Suppressor macrophage (primary cell): Measurements from ENCODE around the gene TSKU.
"Not testable (repeated sequence)": the region's sequence is repeated elsewhere in the genome, so short reads cannot be mapped to it uniquely, and the experiment has no call there.

Experiments
- DNase-seq, 4 experiments: peaks; one replicate each; pipeline ENCODE4 v3.0.0-alpha.2; 2020 to 2022

The TSKU gene

DNA sequence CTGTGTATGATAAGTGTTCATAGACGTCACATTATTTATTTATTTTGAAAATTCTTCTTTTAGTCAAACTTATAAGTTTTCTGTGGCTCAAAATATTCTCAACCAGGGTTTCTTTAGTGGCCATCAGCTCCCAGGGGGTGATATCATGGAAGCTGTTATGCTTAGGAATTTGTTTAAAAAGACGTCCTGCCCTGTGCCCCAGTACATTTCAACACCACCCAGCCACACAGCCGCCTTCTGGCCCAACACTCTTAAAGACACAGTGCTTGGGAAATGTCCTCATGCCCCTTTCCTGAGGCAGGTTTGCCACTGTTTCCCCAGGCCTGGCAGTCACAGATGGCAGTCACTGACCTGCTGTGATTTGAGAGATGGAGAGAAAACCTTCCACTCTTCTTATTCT, 19.9 kb downstream of the TSKU start:
- DNase-seq: peak in 3 of 4 experiments; percentile 49 to 67 (median 55)

DNA sequence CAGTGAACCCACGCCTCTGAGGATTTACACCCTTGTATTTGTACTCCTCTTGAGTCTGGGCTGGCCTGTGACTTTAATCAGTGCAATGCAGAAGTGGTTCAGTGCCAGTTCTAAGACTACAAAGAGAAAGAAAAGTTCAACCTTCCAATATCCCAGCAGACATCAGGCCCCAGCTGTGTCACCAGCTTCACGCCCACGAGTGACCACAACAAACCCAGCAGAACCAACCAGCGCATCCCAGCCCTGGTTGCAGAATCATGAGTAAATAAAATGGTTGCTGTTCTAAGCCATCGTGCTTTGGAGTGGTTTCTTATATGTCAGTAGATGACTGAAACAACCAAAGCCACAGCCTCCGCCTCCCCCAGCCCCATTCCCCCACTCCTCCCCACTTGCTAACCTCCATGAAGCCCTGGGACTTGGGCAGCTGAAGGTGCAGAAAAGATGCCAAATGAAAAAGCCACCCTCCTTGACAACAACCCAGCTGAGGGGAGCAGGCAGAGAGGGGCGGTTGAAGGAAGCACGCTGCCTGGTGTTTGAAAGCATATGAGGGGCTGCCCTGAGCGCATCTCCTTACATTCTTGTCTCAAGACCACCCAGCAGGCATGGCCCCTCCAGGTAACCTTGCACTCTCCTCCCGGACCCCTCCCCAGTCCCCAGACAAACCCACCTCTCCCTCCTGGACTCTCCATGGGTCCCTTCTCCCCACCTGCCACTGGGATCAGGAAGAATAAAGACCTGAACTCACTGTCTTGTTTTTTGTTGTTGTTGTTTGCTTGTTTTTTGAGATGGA, 20.9 kb downstream of the TSKU start:
- peak; percentile 74 to 91 (median 86) for DNase-seq

DNA sequence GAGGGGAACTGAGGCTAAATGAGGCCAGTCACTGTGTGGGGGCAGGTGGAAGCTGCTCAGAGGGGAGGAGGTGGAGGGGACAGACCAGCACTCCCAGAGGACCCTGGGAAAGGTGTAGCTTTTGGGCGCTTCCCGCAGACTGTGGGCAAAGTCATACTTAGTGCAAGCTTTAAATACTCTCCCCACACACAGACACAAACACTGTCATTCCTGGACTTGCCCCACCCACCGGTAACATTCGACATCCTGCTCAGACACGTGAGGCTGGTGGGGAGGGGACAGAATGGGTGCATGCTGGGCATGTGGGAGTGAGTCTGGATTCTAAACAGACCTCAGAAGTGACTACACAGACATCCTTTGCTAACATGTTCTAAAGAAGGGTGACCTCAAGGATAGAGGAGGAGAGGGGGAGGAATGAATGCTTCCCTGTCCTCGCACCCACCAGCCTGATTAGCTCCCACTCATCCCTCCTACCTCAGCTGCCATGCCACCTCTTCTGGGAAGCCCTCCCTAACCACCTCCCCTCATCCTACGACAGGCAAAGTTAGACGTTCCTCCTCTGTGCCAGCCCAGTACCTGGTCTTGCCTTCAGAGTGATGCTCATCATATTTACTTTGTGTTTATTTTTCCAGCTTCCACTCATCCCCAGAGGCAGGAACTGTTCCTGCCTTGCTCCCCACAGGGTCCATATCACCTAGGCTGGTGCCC, 22.2 kb downstream of the TSKU start:
- DNase-seq: peak; percentile 55 to 66 (median 58)

DNA sequence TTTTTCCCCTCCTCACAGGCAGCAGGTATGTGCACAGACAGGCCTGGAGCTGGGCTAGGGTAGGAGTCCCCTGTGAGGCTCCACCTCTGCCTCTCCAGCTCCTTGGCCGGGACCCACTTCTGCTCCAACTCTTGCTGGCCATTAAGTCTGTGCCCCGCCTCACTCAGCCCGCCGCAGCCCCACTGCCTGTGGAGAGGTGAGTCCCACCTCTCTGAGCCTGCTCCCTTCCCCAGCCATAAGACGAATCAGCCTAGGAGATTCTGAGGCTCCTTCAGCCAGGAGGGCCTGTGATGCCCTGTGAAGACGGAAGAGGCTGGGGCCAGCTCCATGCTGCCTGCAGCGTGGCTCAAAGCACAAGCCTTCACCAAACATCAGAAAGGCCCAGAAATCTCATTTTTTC, 23.0 kb downstream of the TSKU start:
- DNase-seq: no peak

DNA sequence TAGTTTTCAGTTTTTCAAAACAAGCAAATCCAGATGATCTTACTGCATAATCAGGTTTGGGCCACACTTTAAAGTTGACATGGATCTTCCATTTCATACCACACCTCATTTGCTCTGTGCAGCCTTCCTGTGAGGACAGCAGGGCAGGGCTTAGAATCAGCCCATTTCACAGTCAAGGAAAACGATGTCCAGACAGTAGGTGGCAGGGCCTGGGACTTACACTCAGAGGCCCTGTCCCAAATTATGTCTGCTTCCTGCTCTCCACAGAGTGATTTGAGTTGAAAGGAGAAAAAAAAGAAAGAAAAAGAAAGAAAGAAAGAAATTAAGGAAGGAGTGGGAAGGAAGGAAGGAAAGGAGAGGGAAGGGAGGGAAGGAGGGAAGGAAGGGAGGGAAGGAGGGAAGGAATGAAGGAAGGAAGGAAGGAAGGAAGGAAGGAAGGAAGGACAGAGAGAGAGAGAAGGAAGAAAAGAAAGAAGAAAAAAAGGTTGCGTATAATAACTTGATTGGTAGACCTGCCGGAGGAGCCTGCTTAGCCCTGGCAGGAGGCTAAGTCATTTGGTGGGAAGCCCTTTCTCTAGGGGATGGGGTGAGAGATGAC, 23.6 kb downstream of the TSKU start:
- DNase-seq: no peak

DNA sequence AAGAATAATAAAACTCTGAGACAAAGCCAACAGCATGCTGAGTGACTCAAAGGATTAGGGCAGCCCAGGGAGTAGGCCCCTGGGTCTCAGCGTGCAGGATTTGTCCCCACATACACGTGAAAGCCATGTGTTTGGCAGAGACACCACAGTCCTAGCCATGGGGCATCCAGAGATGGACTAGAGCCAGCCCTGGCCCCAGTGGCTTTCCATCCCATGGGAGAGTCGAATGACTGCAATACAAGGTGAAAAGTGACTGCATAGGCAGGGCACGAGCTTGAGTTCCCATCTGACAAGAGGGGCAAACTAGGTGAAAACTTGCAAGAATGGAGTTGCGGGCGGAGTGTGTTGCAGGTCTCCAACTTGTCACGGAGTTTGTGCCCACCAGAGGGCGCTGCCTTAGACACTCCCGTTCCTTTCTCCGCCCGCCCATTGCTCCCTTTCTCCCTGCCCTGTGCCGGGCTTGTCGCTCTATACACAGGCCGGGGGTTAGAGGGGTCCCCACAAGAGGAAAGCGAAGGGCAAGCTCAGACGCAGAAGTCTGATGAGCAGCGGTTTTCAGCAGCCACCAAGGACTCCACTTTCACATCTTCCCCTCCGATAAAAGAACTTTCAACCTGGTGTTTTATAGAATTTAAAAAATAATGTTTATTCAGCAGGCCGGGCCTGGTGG, 24.2 kb downstream of the TSKU start:
- DNase-seq: peak; percentile 81 to 94 (median 90)

DNA sequence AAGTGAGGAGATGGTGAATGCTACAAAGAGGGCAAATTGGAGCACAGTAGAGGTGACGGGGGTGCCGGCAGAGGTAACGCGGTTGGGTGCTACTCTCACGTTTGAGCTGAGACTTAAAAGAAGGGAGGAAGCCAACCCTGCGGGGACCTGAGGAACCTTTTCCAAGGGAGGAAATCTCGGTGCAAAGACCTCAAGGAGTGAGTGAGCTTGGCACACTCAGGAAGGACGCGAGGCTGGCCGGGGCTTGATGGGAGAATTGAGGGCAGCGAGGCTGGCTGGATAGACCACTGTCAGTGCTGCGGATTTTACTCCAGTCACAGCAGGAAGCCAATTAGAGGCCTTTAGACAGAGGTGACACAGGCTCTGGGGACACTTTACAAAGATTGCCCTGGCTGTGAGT, 25.0 kb downstream of the TSKU start:
- DNase-seq: no peak

DNA sequence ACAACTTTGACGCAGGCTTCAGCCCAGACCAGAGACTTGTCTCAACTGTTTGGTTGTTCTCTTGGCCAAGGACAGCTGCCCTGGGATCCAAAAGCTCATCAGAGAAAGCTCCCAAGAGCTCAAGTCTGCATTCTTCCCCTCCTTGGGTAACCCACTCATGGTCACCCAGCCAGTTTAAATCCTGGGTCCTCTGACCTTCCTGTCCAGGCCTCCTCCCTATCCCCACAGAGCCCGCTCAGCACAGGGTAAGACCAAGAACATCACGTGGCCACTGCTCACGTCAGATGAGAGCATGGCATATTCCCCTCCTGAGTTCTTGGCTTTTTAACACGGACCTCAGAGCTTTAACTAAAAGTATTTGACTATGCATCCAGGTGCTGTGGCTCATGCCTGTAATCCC, 25.8 kb downstream of the TSKU start:
- DNase-seq: no peak

DNA sequence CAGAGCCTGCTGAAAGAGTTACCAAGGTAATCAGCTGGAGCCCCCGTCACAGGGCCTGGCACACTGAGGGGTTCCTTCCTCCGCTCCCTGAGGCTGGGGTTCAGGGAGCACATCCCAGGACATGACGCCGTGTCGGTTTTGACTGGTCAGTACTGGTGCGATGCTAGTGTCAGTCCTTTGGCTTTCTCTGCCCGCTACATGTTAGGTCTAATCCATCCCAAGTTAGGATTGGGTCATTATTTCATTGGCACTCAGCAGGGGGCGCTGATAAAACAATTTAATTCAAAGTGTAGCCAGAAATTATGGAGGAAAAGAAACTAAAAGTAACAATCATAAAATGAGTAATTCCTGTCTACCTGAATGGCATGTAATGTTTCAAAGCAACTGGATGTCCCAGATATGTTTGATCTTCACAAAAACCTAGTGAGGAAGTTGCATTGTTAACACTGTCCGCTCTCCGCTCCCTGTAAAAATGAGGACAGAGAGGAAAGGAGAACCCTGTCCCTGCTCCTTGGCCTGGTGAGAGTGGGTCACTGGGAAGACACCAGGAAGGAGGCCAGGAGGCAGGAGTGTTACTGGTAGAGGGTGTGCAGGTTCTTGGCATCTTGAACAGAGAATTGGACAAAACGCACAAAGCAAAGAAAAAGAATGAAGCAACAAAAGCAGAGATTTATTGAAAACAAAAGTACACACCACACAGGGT, 27.1 kb downstream of the TSKU start:
- DNase-seq: peak; percentile 61 to 75 (median 70)

DNA sequence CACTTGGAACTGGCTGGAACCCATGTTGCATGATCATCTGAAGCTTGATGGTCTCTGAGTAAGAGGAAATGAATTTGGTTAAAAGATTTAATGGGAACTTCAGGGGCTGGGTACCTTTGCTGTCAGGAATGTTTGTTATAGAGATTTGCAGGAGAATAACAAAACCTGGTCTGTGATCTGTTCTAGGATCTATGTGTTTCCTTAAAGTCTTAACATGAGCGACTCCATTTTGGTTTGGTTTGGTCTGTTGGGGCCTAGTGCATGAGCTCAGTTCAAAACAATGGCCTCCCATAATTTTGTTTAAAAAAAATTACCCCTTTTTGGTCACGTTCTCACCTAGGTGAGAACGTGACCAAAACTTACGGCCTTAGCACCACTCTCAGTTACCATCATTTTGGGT, 28.1 kb downstream of the TSKU start:
- no peak for DNase-seq

DNA sequence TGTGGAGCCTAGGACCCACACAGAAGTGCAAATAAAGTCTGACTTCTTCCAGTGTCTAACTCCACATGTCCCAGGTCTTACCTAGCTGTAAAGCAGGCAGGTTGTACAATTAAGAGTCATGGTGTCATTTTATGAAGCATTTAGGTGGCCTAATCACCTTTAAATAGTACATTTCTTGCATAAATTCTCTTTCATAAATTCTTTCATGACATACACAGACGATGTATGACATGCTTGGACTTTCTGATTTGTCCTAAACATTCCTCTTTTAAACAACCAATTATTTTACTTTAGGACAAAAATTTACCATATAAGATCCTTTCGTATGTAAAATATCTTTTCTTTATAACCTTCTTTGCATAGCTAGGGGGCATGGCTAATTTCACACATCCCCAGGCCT, 31.3 kb downstream of the TSKU start:
- DNase-seq: no peak

DNA sequence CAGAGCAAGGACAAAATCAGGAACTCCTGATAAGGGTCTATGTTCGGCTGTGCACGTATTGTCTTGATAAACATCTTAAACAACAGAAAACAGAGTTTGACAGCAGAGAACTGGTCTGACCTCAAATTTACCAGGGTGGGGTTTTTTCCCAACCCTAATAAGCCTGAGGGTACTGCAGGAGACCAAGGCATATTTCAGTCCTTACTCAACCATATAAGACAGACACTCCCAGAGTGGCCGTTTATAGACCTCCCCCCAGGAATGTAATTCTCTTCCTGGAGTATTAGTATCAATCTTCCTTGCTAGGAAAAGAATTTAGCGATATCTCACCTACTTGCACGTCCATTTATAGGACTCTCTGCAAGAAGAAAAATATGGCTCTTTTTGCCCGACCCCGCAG, 32.5 kb downstream of the TSKU start:
- peak in 1 of 4 experiments; percentile 34 for DNase-seq

DNA sequence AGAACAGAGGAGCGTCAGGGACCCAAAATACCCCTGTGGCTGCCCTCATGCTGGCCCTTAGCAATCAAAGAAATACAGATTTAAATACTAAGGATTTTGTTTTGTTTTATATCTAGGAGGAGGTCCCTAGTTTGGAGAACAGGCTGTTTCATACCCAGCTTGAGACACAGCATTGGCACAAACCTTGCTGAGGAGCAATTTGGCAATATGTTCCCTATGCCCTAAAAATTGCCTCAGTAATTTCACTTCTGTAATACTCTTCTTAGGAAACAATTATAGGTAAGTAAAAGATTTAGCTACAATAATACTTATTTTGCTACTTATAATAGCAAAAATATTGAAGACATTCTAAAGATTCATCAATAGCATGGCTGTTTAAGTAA, 37.0 kb downstream of the TSKU start:
- peak in 3 of 4 experiments; percentile 11 to 59 (median 41) for DNase-seq

DNA sequence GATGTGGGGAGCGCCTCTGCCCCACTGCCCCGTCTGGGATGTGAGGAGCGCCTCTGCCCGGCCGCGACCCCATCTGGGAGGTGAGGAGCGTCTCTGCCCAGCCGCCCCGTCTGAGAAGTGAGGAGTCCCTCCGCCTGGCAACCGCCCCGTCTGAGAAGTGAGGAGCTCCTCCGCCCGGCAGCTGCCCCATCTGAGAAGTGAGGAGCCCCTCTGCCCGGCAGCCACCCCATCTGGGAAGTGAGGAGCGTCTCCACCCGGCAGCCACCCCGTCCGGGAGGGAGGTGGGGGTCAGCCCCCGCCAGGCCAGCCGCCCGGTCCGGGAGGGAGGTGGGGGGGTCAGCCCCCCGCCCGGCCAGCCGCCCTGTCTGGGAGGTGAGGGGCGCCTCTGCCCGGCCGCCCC, 38.2 kb downstream of the TSKU start:
- not testable (repeated sequence) for DNase-seq

DNA sequence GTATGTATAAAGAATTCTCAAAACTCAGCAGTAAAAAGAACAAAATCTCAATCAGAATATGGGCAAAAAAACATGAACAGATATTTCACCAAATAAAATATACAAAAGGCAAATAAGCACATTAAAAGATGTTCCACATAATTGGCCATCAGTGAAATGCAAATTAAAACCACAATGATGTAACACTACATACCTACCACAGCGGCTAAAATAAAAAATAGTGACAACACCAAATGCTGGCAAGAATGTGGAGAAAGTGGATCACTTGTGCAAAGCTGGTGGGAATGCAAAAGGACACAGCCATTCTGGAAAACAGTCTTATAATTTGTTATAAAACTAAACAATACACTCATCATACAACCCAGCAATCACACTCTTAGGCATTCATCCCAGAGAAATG, 39.2 kb downstream of the TSKU start:
- DNase-seq: no peak

DNA sequence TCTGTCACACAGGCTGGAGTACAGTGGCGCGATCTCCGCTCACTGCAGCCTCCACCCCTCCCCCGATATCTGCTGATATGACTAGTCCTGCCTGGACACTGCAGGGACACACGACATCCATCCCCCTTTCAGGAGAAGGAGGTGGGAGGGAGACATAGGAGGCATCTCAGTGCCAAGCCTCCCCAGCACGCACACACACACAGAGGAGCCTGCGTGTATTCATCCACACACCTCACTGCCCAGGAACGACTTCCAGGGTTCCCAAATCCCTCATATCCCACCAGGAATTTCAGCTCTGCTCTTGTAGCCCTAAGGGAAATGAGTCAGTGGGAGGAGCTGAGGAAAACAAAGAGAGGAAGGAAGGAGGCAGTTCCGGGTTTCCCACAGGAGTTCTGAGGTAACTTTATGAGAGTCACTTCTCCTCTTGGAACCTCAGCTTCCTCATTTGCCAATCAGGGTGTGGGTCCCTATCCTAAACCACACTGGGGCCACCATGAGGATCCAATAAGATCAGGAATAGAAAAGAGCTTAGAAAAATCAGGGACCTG, 40.4 kb downstream of the TSKU start:
- DNase-seq: peak; percentile 67 to 84 (median 80)

DNA sequence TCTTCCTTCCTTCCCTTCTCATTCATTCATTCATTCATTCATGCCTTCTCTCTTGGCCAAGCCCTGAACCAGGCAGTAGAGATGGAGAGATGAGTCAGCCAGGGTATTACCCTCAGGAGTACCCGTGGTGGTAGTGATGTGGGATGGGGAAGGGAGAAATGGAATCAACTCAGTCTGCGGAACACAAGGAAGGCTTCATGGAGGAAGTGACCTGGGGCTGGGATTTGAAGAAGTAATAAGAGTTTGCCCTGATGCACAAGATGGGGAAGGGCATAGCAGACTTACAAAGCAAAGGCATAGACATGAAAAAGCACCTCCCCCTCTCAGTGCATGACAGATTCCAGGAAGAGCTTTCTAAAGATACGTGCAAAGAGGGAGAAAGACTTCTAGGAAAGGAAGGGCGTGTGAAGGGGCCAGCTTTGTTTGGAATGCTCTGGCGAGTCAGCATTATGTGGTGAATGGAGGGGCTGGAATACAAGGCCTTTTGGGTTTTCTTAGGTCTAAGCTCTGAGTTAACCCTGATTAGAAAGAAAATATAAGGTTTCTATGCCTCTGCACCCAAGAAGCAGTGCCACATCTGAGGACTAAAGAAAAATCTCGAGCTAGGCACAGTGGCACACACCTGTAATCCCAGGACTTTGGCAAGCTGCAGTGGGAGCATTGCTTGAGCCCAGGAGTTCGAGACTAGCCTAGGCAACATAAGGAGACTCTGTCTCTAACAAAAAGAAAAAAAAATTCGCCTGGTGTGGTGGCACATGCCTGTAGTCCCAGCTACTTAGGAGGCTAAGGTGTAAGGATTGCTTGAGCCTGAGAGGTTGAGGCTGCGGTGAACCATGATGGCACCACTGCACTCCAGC, 41.2 kb downstream of the TSKU start:
- DNase-seq: peak; percentile 75 to 87 (median 82)

DNA sequence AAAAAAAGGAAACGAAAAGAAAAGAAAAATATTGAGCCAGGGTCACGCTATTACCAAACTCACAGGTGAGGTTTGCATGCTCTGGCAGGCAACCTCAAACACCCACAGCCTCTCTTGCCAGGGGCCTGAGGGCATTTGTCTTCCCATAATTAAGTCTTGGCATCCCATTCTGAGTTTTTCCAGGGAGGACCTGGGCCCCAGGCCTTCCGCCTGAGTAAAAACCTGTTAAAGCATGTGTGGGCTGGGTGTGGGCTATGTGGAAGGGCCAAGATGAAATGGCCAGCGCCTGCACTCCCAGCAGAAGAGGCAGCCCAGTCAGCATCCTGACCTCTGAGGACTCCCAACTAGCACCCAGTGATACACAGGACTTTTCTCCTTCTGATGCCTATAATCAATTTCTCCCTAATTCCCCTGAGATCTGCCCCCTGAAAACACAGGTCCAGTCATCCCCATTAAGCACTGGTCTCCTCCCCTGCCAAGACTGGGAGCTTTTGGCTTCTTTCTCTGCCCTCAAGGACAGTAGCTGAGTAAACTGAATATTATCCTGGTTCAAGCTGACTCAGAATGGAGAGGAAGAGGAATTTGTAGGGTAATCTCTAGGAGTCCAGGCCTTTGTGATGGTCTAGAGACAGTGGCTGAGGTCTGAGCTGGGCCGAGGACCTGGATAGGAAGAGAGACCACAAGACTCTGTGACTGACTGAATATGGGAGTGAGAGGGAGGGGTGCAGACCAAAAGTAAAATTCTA, 42.0 kb downstream of the TSKU start:
- DNase-seq: peak in 2 of 4 experiments; percentile 20 to 25

DNA sequence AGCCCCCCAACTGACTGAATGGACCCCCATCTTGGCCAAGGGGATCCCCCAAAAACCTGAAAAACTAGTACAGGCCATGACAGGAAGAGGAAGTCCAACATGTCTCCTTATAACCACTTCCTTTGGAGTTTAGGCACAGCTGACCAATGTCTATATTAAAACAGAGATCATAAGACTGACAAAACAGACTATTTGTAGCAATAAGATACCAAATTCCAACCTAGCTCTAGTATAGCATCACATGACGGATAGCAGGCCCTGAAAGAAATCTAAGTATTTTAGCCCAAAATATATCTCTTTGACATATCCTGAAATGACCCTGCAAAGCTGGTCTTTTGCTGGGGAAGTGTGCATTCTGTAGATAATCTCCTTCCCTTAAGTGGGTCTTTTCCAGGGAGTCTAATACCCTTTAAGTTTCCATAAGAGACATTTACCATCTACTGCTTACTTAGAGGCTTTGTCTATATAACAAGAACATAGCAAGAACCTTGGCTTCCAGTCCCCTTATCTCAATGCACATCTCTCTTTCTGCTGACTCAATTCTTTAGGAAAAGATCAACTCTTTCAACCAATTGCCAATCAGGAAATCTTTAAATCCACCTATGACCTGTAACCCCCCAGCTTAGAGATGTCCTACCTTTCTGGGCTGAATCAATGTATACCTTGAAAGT, 42.7 kb downstream of the TSKU start:
- peak in 3 of 4 experiments; percentile 16 to 69 (median 65) for DNase-seq

DNA sequence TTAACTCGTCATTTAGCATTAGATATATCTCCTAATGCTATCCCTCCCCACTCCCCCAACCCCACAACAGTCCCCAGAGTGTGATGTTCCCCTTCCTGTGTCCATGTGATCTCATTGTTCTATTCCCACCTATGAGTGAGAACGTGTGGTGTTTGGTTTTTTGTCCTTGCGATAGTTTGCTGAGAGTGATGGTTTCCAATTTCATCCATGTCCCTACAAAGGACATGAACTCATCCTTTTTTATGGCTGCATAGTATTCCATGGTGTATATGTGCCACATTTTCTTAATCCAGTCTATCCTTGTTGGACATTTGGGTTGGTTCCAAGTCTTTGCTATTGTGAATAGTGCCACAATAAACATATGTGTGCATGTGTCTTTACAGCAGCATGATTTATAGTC, 43.4 kb downstream of the TSKU start:
- DNase-seq: not testable (repeated sequence)
